Body of pancreas (tissue), 4 donors: ENCODE measurements around the gene HINT1. TPM values are rescaled to one million over a fixed set of nuclear protein-coding genes. Genes with fewer than 3 reads are reported as not detected.

ENCODE experiments used
- ATAC-seq: fragments of 150-250 bp; one replicate; pipeline ENCODE4 v1.9.1; 2016
- DNase-seq, 4 donors: peaks; one replicate each; pipeline ENCODE4 v3.0.0-alpha.2; 2019
- H3K27ac ChIP-seq, 4 donors: fragments of 200-600 bp; sonication (generic); 1 replicate in 3 of 4; 2 replicates in 1 of 4; pipeline versions ENCODE4 v1.5.1 to v1.6.1; 2016 to 2019; ENCODE audit warnings: mild to moderate bottlenecking in 1 of 4, mixed read lengths in 1 of 4, moderate library complexity in 1 of 4
- H3K27me3 ChIP-seq, 2 donors: fragments of 200-600 bp; sonication (generic); one replicate each; pipeline ENCODE4 v1.6.0; 2016; ENCODE audit warnings: mild to moderate bottlenecking in 1 of 2
- H3K36me3 ChIP-seq, 2 donors: fragments of 200-600 bp; sonication (generic); replicated peaks in 1 of 2; 2 replicates each; pipeline ENCODE4 v1.5.1; 2016; ENCODE audit warnings: low read depth in 2 of 2; ENCODE audit not compliant: insufficient read depth in 1 of 2
- H3K4me1 ChIP-seq: fragments of 200-600 bp; sonication (generic); one replicate; pipeline ENCODE4 v1.6.0; 2016
- H3K4me3 ChIP-seq, 2 donors: fragments of 200-600 bp; sonication (generic); 1 replicate in 1 of 2; 2 replicates in 1 of 2; pipeline ENCODE4 v1.5.1; 2016 to 2019
- H3K9me3 ChIP-seq, 3 donors: fragments of 200-600 bp; sonication (generic); 1 replicate in 2 of 3; 2 replicates in 1 of 3; pipeline ENCODE4 v1.5.1; 2016
- POLR2A ChIP-seq, 3 donors: fragments of 450-650 bp; IDR thresholded peaks; one replicate each; pipeline ENCODE4 v1.6.1; 2016; ENCODE audit warnings: antibody characterized with exemption in 3 of 3, mild to moderate bottlenecking in 2 of 3
- WGBS, 2 donors: methylation state at CpG; one replicate each; pipeline ENCODE4 v1.1.5; 2017; 5-methylcytosine and 5-hydroxymethylcytosine counted together
- intact Hi-C: fragments of 100-400 bp; cut with DNase I; formaldehyde crosslinking; loops from one replicate; pipeline ENCODE4 v1.15.1; 2023
- total RNA-seq, 2 donors: library from RNA; depleted of rRNA; stranded (reverse); fragments of >200 nt; gene quantifications; one replicate each; pipeline ENCODE4 v1.1.0, GENCODE V29; 2016
- TF ChIP-seq, protein P1 (sequence below), 7 experiments: fragments of 450-650 bp in 4 of 7; fragments of 200-600 bp in 3 of 7; sonication (generic) in 3 of 7; IDR thresholded peaks; one replicate each; pipeline ENCODE4 v1.5.1; 2016 to 2019; ENCODE audit warnings: antibody characterized with exemption in 7 of 7

HINT1 gene
- total RNA-seq, 2 donors from 2014 or later: 89.8 to 109 TPM

DNA sequence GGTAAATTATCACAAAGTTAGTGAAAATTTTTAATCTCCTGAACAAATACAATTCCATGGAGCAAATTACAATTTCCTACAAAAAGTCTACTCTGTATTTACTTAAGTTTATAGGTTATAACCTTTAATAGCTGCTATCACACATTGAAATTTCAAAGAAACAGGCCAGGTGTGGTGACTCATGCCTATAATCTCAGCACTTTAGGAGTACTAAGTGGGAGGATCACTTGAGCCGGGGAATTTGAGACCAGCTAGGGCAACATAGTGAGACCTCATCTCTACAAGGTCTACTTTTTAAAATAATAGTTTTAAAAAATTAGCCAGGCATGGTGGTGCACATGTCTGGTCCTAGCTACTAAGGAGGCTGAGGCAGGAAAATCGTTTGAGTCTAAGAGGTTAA is 50.3 kb downstream of the HINT1 start:
- no peak overlapping the region for H3K27ac ChIP-seq
- no peak overlapping the region for H3K4me3 ChIP-seq
- no peak for DNase-seq
- H3K27me3 ChIP-seq: no peaks in the 10 kb centered on the region
- 50 to 52% methylated on average over 2 of the region's 2 CpGs for WGBS, 2 donors
- ATAC-seq: no peak
- no peaks in the 10 kb centered on the region for H3K9me3 ChIP-seq
- no peaks in the 10 kb centered on the region for H3K4me1 ChIP-seq
- TF ChIP-seq, protein P1, sequence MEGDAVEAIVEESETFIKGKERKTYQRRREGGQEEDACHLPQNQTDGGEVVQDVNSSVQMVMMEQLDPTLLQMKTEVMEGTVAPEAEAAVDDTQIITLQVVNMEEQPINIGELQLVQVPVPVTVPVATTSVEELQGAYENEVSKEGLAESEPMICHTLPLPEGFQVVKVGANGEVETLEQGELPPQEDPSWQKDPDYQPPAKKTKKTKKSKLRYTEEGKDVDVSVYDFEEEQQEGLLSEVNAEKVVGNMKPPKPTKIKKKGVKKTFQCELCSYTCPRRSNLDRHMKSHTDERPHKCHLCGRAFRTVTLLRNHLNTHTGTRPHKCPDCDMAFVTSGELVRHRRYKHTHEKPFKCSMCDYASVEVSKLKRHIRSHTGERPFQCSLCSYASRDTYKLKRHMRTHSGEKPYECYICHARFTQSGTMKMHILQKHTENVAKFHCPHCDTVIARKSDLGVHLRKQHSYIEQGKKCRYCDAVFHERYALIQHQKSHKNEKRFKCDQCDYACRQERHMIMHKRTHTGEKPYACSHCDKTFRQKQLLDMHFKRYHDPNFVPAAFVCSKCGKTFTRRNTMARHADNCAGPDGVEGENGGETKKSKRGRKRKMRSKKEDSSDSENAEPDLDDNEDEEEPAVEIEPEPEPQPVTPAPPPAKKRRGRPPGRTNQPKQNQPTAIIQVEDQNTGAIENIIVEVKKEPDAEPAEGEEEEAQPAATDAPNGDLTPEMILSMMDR (IDR thresholded peaks at IDR 0.05): no peak
- TF ChIP-seq POLR2A (IDR thresholded peaks at IDR 0.05): no peak
- H3K36me3 ChIP-seq: no peaks in the 10 kb centered on the region
- intact Hi-C loops: no loop called here

DNA sequence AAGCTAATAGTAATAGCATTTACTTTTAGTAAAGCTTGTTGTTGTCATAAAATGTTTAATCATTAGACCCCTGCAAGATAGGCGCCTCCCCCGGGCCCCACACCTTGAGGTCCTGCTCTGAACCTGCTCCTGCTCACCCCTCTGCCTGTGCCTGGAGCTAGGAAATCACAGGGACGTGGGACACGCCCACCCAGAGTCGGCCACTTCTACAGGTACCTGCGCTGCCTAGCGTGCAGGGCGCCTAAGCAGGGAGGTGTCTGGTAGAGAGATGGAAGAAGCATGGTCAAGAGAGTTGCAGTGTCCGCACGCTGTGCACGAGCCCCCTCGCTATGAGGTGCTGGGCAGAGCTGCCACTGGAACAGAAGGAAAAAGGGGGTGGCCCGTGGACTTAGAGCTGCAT is 52.6 kb downstream of the HINT1 start:
- Histone ChIP-seq H3K4me1 (no peaks in the 10 kb centered on the region), H3K9me3 (no peaks in the 10 kb centered on the region), H3K27ac (no peak overlapping the region), H3K4me3 (no peak overlapping the region), H3K27me3 (no peaks in the 10 kb centered on the region), H3K36me3 (no peaks in the 10 kb centered on the region)
- 59 to 75% methylated on average over 12 to 13 of the region's 13 CpGs for WGBS, 2 donors
- no peak for ATAC-seq
- no peak for DNase-seq
- intact Hi-C loops: no loop called here
- no peak for TF ChIP-seq POLR2A (IDR thresholded peaks at IDR 0.05)
- TF ChIP-seq, protein P1 (IDR thresholded peaks at IDR 0.05): no peak

DNA sequence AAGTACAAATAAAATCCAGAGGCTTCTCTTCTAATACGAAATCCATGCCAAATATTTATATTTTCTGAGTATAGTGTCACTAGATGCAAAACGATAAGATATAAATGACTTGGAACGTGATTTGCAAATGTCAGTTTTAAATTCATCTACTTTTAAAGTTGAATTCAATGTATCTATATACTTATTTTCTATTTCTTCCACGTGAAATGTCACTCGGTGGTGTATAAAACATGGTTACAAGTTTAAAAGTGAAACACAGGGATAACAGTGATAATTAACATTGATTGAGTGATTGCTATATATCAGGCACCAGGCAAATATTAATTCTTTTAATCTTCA is 54.8 kb downstream of the HINT1 start:
- no peaks in the 10 kb centered on the region for H3K9me3 ChIP-seq
- WGBS, 2 donors: 8 to 14% methylated on average over 5 of the region's 5 CpGs
- intact Hi-C loops: no loop called here
- no peaks in the 10 kb centered on the region for H3K36me3 ChIP-seq
- ATAC-seq: no peak
- TF ChIP-seq, protein P1 (IDR thresholded peaks at IDR 0.05): no peak
- TF ChIP-seq POLR2A (IDR thresholded peaks at IDR 0.05): no peak
- no peaks in the 10 kb centered on the region for H3K4me1 ChIP-seq
- H3K4me3 ChIP-seq: no peak overlapping the region
- no peak for DNase-seq
- no peak overlapping the region for H3K27ac ChIP-seq
- H3K27me3 ChIP-seq: no peaks in the 10 kb centered on the region

DNA sequence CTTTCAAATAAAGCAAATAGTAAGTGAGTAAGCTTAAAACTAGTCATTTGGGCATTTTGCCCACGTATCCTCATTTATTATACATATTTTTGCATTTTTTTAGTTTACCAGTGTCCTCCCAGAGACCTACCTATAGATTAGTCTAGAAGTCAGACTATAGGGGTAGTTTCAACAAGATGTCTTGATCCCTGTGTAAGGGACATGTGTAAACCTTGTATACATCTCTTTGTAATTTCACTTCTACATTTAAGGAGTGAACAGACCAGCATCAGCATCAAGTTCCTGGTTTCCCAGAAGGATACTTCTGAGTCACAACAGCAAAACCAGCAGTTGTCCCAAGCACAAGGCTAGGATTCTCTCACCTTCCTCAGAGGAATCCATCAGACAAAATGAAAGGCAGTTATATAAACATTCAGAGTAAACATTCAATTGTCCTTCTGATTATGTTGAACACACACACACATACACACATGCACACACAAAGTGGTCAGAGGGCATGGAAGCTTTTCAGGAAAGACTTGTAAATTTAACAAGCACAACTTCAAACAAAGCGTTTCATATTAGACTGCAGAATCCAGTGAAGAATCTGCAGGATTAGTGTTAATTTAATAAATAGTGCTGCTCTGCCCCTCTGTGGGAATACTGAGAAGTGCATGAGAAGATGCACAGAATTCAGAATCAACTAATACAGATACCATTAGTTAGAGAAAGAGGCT is 55.4 kb downstream of the HINT1 start:
- Histone ChIP-seq H3K27me3 (no peaks in the 10 kb centered on the region), H3K36me3 (no peaks in the 10 kb centered on the region), H3K27ac (no peak overlapping the region), H3K4me3 (no peak overlapping the region), H3K9me3 (no peaks in the 10 kb centered on the region), H3K4me1 (no peaks in the 10 kb centered on the region)
- TF ChIP-seq, protein P1 (IDR thresholded peaks at IDR 0.05): peak in 6 of 7 experiments; percentile 47 to 76 (median 68)
- no peak for TF ChIP-seq POLR2A (IDR thresholded peaks at IDR 0.05)
- ATAC-seq (peak; percentile 73), DNase-seq (peak in 2 of 4 donors; percentile 24 to 47)
- 27 to 30% methylated on average over 2 of the region's 2 CpGs for WGBS, 2 donors
- intact Hi-C loops: no loop called here

Other genes starting within 250 kb of the HINT1 start
- gene LYRM7, start 5.7 kb upstream of the HINT1 start, total RNA-seq: 1 to 10 TPM; 3.4 to 3.6 TPM
- 10 to 100 TPM; 23.4 to 33.5 TPM for gene CDC42SE2, start 98.8 kb upstream of the HINT1 start, total RNA-seq